Peyer's patch (tissue), 4 donors: ENCODE results near the gene DUS3L. TPM values are rescaled to one million over a fixed set of nuclear protein-coding genes. Genes with fewer than 3 reads are reported as not detected.
A peak's percentile ranks its signal among the peaks of the same experiment; 100 is the strongest.

Experiments used
- DNase-seq, 3 donors: peaks; one replicate each; pipeline ENCODE4 v3.0.0-alpha.2; 2017 to 2019
- H3K27ac ChIP-seq, 4 donors: fragments of 200-600 bp; sonication (generic); one replicate each; pipeline ENCODE4 v1.5.1; 2016 to 2019
- H3K27me3 ChIP-seq, 2 donors: fragments of 200-600 bp; sonication (generic); one replicate each; pipeline ENCODE4 v1.5.1; 2019
- H3K36me3 ChIP-seq, 3 donors: fragments of 200-600 bp; sonication (generic); one replicate each; pipeline ENCODE4 v1.5.1; 2016 to 2019
- H3K4me1 ChIP-seq, 4 donors: fragments of 200-600 bp; sonication (generic); one replicate each; pipeline ENCODE4 v1.5.1; 2016 to 2019
- H3K4me3 ChIP-seq, 4 donors: fragments of 200-600 bp; sonication (generic); 1 replicate in 3 of 4; 2 replicates in 1 of 4; pipeline ENCODE4 v1.5.1; 2016 to 2019; ENCODE audit warnings: mild to moderate bottlenecking in 1 of 4
- H3K9me3 ChIP-seq, 4 donors: fragments of 200-600 bp; sonication (generic); one replicate each; pipeline ENCODE4 v1.5.1; 2016 to 2019; ENCODE audit warnings: mild to moderate bottlenecking in 1 of 4
- CTCF ChIP-seq, 6 experiments: fragments of 450-650 bp in 4 of 6; fragments of 200-600 bp in 2 of 6; sonication (generic) in 1 of 6; IDR thresholded peaks; one replicate each; pipeline ENCODE4 v1.5.1; 2017 to 2019; ENCODE audit warnings: antibody characterized with exemption in 6 of 6, mild to moderate bottlenecking in 3 of 6, moderate library complexity in 1 of 6
- POLR2A ChIP-seq, 2 donors: fragments of 450-650 bp; IDR thresholded peaks; one replicate each; pipeline ENCODE4 v1.5.1; 2017; ENCODE audit warnings: antibody characterized with exemption in 2 of 2, mild to moderate bottlenecking in 2 of 2, moderate library complexity in 2 of 2
- total RNA-seq, 4 donors: library from RNA; depleted of rRNA; stranded (reverse); fragments of >200 nt; gene quantifications; one replicate each; pipeline ENCODE4 v1.1.0, GENCODE V29; 2016

DUS3L gene
- total RNA-seq, 4 donors from 2014 or later: 31.5 to 91.6 (median 71.2) TPM

DNA sequence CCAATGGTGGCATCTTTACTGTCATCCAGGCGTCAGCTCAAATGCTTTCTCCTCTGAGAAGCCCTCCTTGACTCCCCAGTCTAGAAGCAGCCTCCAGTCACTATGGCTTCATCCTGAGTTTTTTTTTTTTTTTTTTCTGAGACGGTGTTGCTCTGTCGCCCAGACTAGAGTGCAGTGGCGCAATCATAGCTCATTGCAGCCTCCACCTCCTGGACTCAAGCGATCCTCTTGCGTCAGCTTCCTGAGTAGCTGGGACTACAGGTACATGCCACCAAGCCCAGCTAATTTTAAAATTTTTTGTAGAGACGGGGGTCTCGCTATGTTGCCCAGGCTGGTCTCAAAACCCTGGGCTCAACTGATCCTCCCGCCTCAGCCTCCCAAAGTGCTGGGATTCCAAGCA is 18.1 kb upstream of the DUS3L start:
- Histone ChIP-seq H3K4me3 (no peak overlapping the region), H3K27me3 (no peaks in the 10 kb centered on the region), H3K27ac (no peak overlapping the region), H3K36me3 (no peaks in the 10 kb centered on the region), H3K9me3 (no peaks in the 10 kb centered on the region), H3K4me1 (peaks cover 0 to 16% (median 4%) of the 10 kb centered on the region in 4 donors)
- no peak for DNase-seq
- TF ChIP-seq CTCF (IDR thresholded peaks at IDR 0.05) (no peak), POLR2A (IDR thresholded peaks at IDR 0.05) (no peak)

DNA sequence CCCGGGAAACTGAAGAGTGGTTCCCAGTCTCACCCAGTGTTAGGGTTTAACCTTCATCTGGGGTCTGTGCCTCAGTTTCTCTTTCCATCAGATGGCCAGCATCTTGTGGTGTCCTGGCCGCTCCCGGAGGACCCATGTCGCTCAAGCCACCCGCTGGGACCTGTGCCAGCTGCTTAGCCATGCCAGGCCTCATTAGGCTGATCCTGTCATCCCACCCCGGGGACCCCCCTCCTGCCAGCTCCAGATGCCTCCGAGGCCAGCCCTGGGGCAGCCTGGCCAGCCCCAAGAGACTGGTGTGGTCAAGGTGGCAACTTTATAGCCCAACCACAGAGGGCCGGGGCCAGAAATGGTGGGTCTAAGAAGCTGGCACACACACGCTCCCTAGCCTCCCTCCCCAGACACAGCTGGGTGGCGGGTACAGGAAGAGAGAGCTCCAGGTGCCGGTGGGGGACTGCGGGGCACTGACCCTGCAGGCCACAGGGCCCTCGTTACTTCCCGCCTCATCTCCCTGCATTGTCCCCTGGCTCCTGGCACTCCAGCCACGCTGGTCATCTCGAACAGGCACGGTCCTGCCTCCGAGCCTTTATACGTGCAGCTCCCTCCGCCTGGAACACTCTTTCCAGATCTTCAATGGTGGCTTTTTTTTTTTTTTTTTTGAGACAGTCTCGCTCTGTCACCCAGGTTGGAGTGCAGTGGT is 17.3 kb upstream of the DUS3L start:
- Histone ChIP-seq H3K9me3 (peaks cover 0 to 3% (median 0%) of the 10 kb centered on the region in 4 donors), H3K4me1 (peaks cover 4 to 23% (median 11%) of the 10 kb centered on the region in 4 donors), H3K27ac (no peak overlapping the region), H3K4me3 (no peak overlapping the region), H3K27me3 (no peaks in the 10 kb centered on the region), H3K36me3 (no peaks in the 10 kb centered on the region)
- TF ChIP-seq CTCF (IDR thresholded peaks at IDR 0.05) (no peak), POLR2A (IDR thresholded peaks at IDR 0.05) (no peak)
- no peak for DNase-seq

DNA sequence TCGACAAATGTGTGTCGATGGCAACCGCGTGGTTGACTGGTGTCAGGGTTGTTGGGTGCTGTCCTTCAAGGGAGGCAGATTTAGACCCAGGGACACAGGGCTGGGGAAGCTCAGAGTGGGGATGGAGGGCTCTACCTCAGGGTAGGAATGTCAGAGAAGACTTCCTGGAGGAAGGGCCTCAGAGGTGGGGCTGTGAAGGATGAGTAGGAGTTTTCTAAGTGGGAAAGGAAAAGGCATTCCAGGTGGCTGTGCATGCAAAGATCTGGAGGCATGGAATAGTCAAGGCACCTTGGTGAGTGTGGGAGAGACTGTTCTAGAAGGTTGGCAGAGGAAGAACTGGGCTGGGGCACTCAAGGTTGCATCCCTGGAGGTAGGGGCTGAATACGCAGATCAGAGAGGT is 15.9 kb upstream of the DUS3L start:
- no peak for DNase-seq
- Histone ChIP-seq H3K9me3 (peaks cover 0 to 3% (median 0%) of the 10 kb centered on the region in 4 donors), H3K36me3 (no peaks in the 10 kb centered on the region), H3K4me1 (peaks cover 4 to 34% (median 11%) of the 10 kb centered on the region in 4 donors), H3K27ac (no peak overlapping the region), H3K4me3 (no peak overlapping the region), H3K27me3 (no peaks in the 10 kb centered on the region)
- TF ChIP-seq CTCF (IDR thresholded peaks at IDR 0.05): no peak
- no peak for TF ChIP-seq POLR2A (IDR thresholded peaks at IDR 0.05)

DNA sequence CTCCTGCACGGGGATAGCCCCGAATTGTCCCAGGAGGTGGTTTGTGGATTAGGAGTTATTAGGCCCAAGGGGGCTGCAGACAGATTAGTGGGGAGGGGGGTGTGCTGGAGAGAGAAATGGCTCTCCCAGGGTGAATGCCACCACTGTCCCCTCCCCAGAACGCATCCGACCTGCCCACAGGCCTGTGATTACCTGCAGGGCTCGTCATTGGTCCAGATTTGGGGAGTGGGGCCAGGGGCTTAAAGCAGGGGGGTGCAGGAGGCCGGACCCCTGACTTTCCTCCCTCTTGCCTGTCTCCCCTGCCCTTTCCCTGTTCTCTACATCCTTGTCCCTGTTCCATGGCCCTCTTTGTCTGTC is 15.1 kb upstream of the DUS3L start:
- Histone ChIP-seq H3K4me1 (peaks cover 4 to 41% (median 11%) of the 10 kb centered on the region in 4 donors), H3K36me3 (no peaks in the 10 kb centered on the region), H3K4me3 (peak overlapping the region in 1 of 4 donors; percentile 43), H3K9me3 (peaks cover 0 to 3% (median 0%) of the 10 kb centered on the region in 4 donors), H3K27me3 (no peaks in the 10 kb centered on the region), H3K27ac (no peak overlapping the region)
- peak in 1 of 3 donors; percentile 51 for DNase-seq
- no peak for TF ChIP-seq POLR2A (IDR thresholded peaks at IDR 0.05)
- TF ChIP-seq CTCF (IDR thresholded peaks at IDR 0.05): no peak

GRCh38 chr19:5805462-5806132 is 14.6 kb upstream of the DUS3L start:
- H3K4me1 ChIP-seq: peaks cover 4 to 42% (median 11%) of the 10 kb centered on the region in 4 donors
- TF ChIP-seq POLR2A (IDR thresholded peaks at IDR 0.05): no peak
- TF ChIP-seq CTCF (IDR thresholded peaks at IDR 0.05): peak; percentile 35 to 87 (median 73)
- H3K9me3 ChIP-seq: peaks cover 0 to 3% (median 0%) of the 10 kb centered on the region in 4 donors
- DNase-seq: peak; percentile 44 to 89 (median 88)
- no peaks in the 10 kb centered on the region for H3K27me3 ChIP-seq
- H3K27ac ChIP-seq: peak overlapping the region in 3 of 4 donors; percentile 31 to 61 (median 57)
- H3K36me3 ChIP-seq: no peaks in the 10 kb centered on the region
- peak overlapping the region in 3 of 4 donors; percentile 36 to 46 (median 43) for H3K4me3 ChIP-seq
